GM23338 (cell line): Measurements from ENCODE around the gene ZFYVE28. TPM values are rescaled to one million over a fixed set of nuclear protein-coding genes. Genes with fewer than 3 reads are reported as not detected.

ENCODE experiments used
- ATAC-seq: fragments of 200-7000 bp; cut with Tn5 transposase; 3 replicates; pipeline ENCODE4 v1.9.1; 2020
- DNase-seq: peaks from one replicate; pipeline ENCODE4 v3.0.0-alpha.2; 2015; ENCODE audit warnings: low spot score
- H2AFZ ChIP-seq: fragments of 200-600 bp; sonication (generic); 2 replicates; pipeline ENCODE4 v1.8.0; 2016; ENCODE audit warnings: antibody characterized with exemption, mild to moderate bottlenecking, moderate library complexity
- H3F3A ChIP-seq: fragments of 200-600 bp; sonication (generic); replicated peaks from 2 replicates; pipeline ENCODE4 v1.8.0; 2017; ENCODE audit warnings: antibody characterized with exemption, mixed run types, low read depth
- H3K27ac ChIP-seq: fragments of 200-600 bp; sonication (generic); 2 replicates; pipeline ENCODE4 v1.6.1; 2016; ENCODE audit warnings: low read depth
- H3K27me3 ChIP-seq: fragments of 200-600 bp; sonication (generic); 2 replicates; pipeline ENCODE4 v1.8.0; 2016; ENCODE audit warnings: mild to moderate bottlenecking, mixed run types, moderate library complexity; ENCODE audit not compliant: insufficient read depth
- H3K36me3 ChIP-seq: fragments of 200-600 bp; sonication (generic); 2 replicates; pipeline ENCODE4 v1.8.0; 2016; ENCODE audit warnings: mild to moderate bottlenecking; ENCODE audit not compliant: insufficient read depth
- H3K4me1 ChIP-seq: fragments of 200-600 bp; sonication (generic); 2 replicates; pipeline ENCODE4 v1.8.0; 2016; ENCODE audit warnings: mild to moderate bottlenecking, moderate library complexity; ENCODE audit not compliant: insufficient read depth
- H3K4me2 ChIP-seq: fragments of 200-600 bp; sonication (generic); 2 replicates; pipeline ENCODE4 v1.7.1; 2017; ENCODE audit warnings: mixed run types
- H3K4me3 ChIP-seq: fragments of 200-600 bp; sonication (generic); 2 replicates; pipeline ENCODE4 v1.6.1; 2016; ENCODE audit warnings: mixed run types
- H3K79me2 ChIP-seq: fragments of 200-600 bp; sonication (generic); replicated peaks from 2 replicates; pipeline ENCODE4 v1.8.0; 2017; ENCODE audit warnings: mild to moderate bottlenecking; ENCODE audit not compliant: insufficient read depth
- H3K9me2 ChIP-seq: fragments of 200-600 bp; sonication (generic); 2 replicates; pipeline ENCODE4 v1.8.0; 2017; ENCODE audit not compliant: insufficient read depth
- H4K20me1 ChIP-seq: fragments of 200-600 bp; sonication (generic); replicated peaks from 2 replicates; pipeline ENCODE4 v1.8.0; 2017; ENCODE audit warnings: mild to moderate bottlenecking; ENCODE audit not compliant: insufficient read depth
- H3K27ac Mint-ChIP-seq: 2 replicates; pipeline ENCODE4 v1.8.0; 2020; ENCODE audit warnings: inconsistent platforms, mild to moderate bottlenecking, moderate library complexity, mixed read lengths
- H3K27me3 Mint-ChIP-seq: 3 replicates; pipeline ENCODE4 v1.8.0; 2022; ENCODE audit warnings: low read depth, mild to moderate bottlenecking, moderate library complexity, mixed read lengths, inconsistent platforms; ENCODE audit not compliant: insufficient read depth, poor library complexity
- H3K36me3 Mint-ChIP-seq: 3 replicates; pipeline ENCODE4 v1.8.0; 2021; ENCODE audit warnings: low read depth, mild to moderate bottlenecking, inconsistent platforms, moderate library complexity, mixed read lengths
- H3K4me1 Mint-ChIP-seq: 3 replicates; pipeline ENCODE4 v1.8.0; 2020; ENCODE audit warnings: mild to moderate bottlenecking, inconsistent platforms, mixed read lengths
- H3K4me3 Mint-ChIP-seq: 3 replicates; pipeline ENCODE4 v1.8.0; 2021; ENCODE audit warnings: moderate library complexity, mild to moderate bottlenecking, inconsistent platforms, mixed read lengths
- H3K9me3 Mint-ChIP-seq: 3 replicates; pipeline ENCODE4 v1.8.0; 2020; ENCODE audit warnings: moderate library complexity, mild to moderate bottlenecking, inconsistent platforms, mixed read lengths
- CREB1 ChIP-seq: fragments of 250-450 bp; sonication (Bioruptor Pico); IDR thresholded peaks from 2 replicates; pipeline ENCODE4 v1.5.0; 2020; ENCODE audit warnings: low read depth, mild to moderate bottlenecking, moderate library complexity
- NANOG ChIP-seq: IDR thresholded peaks from 2 replicates; pipeline ENCODE4 v1.6.1; 2016; ENCODE audit warnings: antibody characterized with exemption, borderline replicate concordance
- POLR2AphosphoS5 ChIP-seq: IDR thresholded peaks from 2 replicates; pipeline ENCODE4 v1.6.1; 2016; ENCODE audit warnings: antibody characterized with exemption, low read depth
- STAT1 ChIP-seq: IDR thresholded peaks from one replicate; pipeline ENCODE4 v1.6.1; 2016; ENCODE audit warnings: antibody characterized with exemption; ENCODE audit not compliant: unreplicated experiment
- ZNF114 ChIP-seq: fragments of 250-450 bp; sonication (Bioruptor Pico); IDR thresholded peaks from 2 replicates; pipeline ENCODE4 v1.5.0; 2020; ENCODE audit warnings: mild to moderate bottlenecking, moderate library complexity
- polyA plus RNA-seq: library from polyadenylated mRNA; unstranded; fragments of >200 nt; fragmentation: Nextera tagmentation; extraction: Ambion mirVana; gene quantifications from 2 replicates; pipeline ENCODE4 v1.2.1, GENCODE V29; 2016
- total RNA-seq: library from RNA; depleted of rRNA; stranded (reverse); fragments of >200 nt; shearing (Covaris generic); gene quantifications from 2 replicates; pipeline ENCODE4 v1.2.3, GENCODE V29; 2014
- TF ChIP-seq, protein P1 (sequence below): IDR thresholded peaks from 2 replicates; pipeline ENCODE4 v1.6.1; 2016; ENCODE audit warnings: antibody characterized with exemption
- TF ChIP-seq, protein P2 (sequence below): fragments of 250-450 bp; sonication (Bioruptor Pico); IDR thresholded peaks from 2 replicates; pipeline ENCODE4 v1.5.0; 2020; ENCODE audit warnings: mild to moderate bottlenecking, moderate library complexity

The ZFYVE28 gene
- total and polyA plus RNA-seq, 2 experiments from 2014 or later = 2.6 to 4.6 TPM

DNA sequence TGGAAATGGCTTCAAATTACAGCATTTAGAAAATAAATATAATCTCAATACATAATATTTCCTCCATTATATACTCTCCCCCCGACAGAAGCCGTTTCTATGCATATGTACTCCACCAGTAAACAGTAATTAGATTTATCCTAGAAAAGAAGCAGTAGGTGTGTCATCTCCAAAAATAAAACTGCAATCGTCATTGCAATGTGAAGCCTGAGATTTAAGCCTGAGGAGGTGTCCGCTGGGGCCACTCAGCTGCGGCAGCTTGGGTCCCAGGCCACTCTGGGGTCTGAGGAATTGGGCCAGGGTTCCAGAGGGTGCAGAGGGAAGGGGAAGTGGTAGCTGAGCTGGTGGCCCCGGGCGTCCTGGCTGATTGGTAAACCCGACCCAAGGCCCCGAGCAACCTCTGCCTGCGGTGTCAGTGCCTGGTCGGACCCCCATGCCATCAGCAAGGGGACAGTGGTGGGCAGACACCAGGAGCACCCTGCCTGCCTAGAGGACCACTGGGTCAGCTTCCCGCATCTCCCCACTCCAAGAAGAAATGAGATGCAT is 148.8 kb downstream of the ZFYVE28 start:
- DNase-seq (no peak), ATAC-seq (no peak)

More for the DNA sequence above, 148.8 kb downstream of the ZFYVE28 start:
- Histone ChIP-seq H3K79me2 (no peaks in the 10 kb centered on the region), H3K9me2 (no peaks in the 10 kb centered on the region), H3F3A (no peaks in the 10 kb centered on the region), H3K4me2 (0 out of 2 replicates have a peak overlapping the region, but pooled peaks have one; percentile 43), H3K36me3 (no peaks in the 10 kb centered on the region), H4K20me1 (no peaks in the 10 kb centered on the region), H3K4me1 (peaks cover 9% of the 10 kb centered on the region), H2AFZ (no peak overlapping the region), H3K27me3 (no peaks in the 10 kb centered on the region), H3K27ac (no peak overlapping the region), H3K4me3 (no peak overlapping the region)
- Mint-ChIP-seq H3K27me3 (peaks cover 6% of the 10 kb centered on the region), H3K4me1 (peaks cover 15% of the 10 kb centered on the region), H3K4me3 (no peak overlapping the region; the same call in 2 of the 3 replicates), H3K36me3 (no peaks in the 10 kb centered on the region; the same call in 2 of the 3 replicates), H3K27ac (no peak overlapping the region), H3K9me3 (no peaks in the 10 kb centered on the region)
- TF ChIP-seq NANOG (no peak), ZNF114 (CRISPR knock-in tag) (no peak), POLR2AphosphoS5 (no peak), STAT1 (no peak), CREB1 (CRISPR knock-in tag) (no peak)
- TF ChIP-seq, protein P1, sequence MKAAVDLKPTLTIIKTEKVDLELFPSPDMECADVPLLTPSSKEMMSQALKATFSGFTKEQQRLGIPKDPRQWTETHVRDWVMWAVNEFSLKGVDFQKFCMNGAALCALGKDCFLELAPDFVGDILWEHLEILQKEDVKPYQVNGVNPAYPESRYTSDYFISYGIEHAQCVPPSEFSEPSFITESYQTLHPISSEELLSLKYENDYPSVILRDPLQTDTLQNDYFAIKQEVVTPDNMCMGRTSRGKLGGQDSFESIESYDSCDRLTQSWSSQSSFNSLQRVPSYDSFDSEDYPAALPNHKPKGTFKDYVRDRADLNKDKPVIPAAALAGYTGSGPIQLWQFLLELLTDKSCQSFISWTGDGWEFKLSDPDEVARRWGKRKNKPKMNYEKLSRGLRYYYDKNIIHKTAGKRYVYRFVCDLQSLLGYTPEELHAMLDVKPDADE = no peak
- TF ChIP-seq, protein P2, sequence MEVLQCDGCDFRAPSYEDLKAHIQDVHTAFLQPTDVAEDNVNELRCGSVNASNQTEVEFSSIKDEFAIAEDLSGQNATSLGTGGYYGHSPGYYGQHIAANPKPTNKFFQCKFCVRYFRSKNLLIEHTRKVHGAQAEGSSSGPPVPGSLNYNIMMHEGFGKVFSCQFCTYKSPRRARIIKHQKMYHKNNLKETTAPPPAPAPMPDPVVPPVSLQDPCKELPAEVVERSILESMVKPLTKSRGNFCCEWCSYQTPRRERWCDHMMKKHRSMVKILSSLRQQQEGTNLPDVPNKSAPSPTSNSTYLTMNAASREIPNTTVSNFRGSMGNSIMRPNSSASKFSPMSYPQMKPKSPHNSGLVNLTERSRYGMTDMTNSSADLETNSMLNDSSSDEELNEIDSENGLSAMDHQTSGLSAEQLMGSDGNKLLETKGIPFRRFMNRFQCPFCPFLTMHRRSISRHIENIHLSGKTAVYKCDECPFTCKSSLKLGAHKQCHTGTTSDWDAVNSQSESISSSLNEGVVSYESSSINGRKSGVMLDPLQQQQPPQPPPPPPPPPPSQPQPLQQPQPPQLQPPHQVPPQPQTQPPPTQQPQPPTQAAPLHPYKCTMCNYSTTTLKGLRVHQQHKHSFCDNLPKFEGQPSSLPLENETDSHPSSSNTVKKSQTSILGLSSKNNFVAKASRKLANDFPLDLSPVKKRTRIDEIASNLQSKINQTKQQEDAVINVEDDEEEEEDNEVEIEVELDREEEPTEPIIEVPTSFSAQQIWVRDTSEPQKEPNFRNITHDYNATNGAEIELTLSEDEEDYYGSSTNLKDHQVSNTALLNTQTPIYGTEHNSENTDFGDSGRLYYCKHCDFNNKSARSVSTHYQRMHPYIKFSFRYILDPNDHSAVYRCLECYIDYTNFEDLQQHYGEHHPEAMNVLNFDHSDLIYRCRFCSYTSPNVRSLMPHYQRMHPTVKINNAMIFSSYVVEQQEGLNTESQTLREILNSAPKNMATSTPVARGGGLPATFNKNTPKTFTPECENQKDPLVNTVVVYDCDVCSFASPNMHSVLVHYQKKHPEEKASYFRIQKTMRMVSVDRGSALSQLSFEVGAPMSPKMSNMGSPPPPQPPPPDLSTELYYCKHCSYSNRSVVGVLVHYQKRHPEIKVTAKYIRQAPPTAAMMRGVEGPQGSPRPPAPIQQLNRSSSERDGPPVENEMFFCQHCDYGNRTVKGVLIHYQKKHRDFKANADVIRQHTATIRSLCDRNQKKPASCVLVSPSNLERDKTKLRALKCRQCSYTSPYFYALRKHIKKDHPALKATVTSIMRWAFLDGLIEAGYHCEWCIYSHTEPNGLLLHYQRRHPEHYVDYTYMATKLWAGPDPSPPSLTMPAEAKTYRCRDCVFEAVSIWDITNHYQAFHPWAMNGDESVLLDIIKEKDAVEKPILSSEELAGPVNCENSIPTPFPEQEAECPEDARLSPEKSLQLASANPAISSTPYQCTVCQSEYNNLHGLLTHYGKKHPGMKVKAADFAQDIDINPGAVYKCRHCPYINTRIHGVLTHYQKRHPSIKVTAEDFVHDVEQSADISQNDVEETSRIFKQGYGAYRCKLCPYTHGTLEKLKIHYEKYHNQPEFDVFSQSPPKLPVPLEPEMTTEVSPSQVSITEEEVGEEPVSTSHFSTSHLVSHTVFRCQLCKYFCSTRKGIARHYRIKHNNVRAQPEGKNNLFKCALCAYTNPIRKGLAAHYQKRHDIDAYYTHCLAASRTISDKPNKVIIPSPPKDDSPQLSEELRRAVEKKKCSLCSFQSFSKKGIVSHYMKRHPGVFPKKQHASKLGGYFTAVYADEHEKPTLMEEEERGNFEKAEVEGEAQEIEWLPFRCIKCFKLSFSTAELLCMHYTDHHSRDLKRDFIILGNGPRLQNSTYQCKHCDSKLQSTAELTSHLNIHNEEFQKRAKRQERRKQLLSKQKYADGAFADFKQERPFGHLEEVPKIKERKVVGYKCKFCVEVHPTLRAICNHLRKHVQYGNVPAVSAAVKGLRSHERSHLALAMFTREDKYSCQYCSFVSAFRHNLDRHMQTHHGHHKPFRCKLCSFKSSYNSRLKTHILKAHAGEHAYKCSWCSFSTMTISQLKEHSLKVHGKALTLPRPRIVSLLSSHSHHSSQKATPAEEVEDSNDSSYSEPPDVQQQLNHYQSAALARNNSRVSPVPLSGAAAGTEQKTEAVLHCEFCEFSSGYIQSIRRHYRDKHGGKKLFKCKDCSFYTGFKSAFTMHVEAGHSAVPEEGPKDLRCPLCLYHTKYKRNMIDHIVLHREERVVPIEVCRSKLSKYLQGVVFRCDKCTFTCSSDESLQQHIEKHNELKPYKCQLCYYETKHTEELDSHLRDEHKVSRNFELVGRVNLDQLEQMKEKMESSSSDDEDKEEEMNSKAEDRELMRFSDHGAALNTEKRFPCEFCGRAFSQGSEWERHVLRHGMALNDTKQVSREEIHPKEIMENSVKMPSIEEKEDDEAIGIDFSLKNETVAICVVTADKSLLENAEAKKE = no peak
